Measurements from ENCODE around the gene ICA1.

- TF ChIP-seq, protein P1, sequence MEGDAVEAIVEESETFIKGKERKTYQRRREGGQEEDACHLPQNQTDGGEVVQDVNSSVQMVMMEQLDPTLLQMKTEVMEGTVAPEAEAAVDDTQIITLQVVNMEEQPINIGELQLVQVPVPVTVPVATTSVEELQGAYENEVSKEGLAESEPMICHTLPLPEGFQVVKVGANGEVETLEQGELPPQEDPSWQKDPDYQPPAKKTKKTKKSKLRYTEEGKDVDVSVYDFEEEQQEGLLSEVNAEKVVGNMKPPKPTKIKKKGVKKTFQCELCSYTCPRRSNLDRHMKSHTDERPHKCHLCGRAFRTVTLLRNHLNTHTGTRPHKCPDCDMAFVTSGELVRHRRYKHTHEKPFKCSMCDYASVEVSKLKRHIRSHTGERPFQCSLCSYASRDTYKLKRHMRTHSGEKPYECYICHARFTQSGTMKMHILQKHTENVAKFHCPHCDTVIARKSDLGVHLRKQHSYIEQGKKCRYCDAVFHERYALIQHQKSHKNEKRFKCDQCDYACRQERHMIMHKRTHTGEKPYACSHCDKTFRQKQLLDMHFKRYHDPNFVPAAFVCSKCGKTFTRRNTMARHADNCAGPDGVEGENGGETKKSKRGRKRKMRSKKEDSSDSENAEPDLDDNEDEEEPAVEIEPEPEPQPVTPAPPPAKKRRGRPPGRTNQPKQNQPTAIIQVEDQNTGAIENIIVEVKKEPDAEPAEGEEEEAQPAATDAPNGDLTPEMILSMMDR (IDR thresholded peaks at IDR 0.05; ENCODE audit: low read depth, low read length) = no peak
- TF ChIP-seq, protein P2, sequence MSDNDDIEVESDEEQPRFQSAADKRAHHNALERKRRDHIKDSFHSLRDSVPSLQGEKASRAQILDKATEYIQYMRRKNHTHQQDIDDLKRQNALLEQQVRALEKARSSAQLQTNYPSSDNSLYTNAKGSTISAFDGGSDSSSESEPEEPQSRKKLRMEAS (IDR thresholded peaks at IDR 0.05; ENCODE audit: low read depth, low read length) = no peak
- TF ChIP-seq POLR2A (IDR thresholded peaks at IDR 0.05; ENCODE audit: extremely low read depth, insufficient read length) (no peak), MYC (IDR thresholded peaks at IDR 0.05; ENCODE audit: low read depth, low read length) (no peak)
Measured at GRCh38 chr7:8165150-8165549, 96.8 kb downstream of the ICA1 start.

All from NB4 (cell line).